Activated CD4-positive, alpha-beta T cell treated with anti-CD3 and anti-CD28 coated beads, Interleukin-2, amount 50 U/mL, for 48 hours (primary cell): ENCODE results near the gene FBXO30.

Experiments
- DNase-seq, 2 experiments: peaks; one replicate each; pipeline ENCODE4 v3.0.0-alpha.2; 2020

Gene FBXO30

DNA sequence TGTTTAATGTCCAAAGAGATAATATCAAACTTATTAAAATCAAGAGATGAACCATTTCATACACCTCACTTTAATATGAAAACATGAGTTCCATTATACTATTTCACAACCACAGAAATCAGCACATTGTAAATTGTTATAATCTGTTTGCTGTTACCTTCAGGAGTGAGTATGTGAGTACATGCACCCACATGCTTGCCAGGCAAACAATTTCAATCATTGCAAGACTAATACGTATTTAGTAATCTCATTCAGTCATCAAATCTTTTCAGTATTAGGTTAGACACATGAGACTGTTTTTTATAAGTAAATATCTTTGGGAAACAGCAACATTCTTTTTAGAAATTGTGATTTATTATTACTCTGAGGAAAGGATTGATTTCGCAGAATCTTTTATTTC lies 70.0 kb downstream of the FBXO30 start:
- no peak for DNase-seq
